ENCODE results near the gene LUM. TPM values are rescaled to one million over a fixed set of nuclear protein-coding genes. Genes with fewer than 3 reads are reported as not detected.

The LUM gene
- total RNA-seq, 1 donor from 2014 or later, result not detected

DNA sequence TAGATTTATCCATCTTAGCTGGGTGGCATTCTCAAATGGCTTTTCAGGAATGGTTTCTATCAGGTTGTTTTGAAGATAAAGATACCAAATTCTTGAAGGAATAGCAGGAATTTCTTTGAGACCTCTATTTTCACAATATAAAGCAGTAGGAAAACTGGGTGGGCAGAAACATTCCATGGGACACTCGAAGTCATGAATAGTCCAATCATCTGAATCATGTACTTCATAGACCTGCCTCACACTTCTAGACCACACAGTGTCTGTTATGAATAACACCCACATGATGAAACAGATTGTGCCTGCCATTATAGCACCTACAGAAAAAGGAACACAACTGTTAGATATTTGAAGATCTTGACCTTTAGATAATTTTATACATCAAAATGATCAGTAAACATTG is 55.3 kb downstream of the LUM start:
- no peak overlapping the region for H3K27ac ChIP-seq
- DNase-seq (ENCODE audit: low spot score), result no peak
- H3K4me1 ChIP-seq, result no peaks in the 10 kb centered on the region
- H3K27me3 ChIP-seq, result no peaks in the 10 kb centered on the region
- H3K9me3 Mint-ChIP-seq, result no peaks in the 10 kb centered on the region
- no peaks in the 10 kb centered on the region for H3K27me3 Mint-ChIP-seq (ENCODE audit: insufficient read depth, low read depth)
- H4K20me1 ChIP-seq (ENCODE audit: low read depth), result no peaks in the 10 kb centered on the region
- no peak overlapping the region for H3K4me3 ChIP-seq
- no peak overlapping the region for H2AFZ ChIP-seq (replicated peaks)
- H3K9me3 ChIP-seq (ENCODE audit: low read depth), result no peaks in the 10 kb centered on the region
- H3K79me2 ChIP-seq (ENCODE audit: low read depth), result no peaks in the 10 kb centered on the region
- TF ChIP-seq EZH2phosphoT487 (IDR thresholded peaks at IDR 0.05) (no peak), EZH2 (IDR thresholded peaks at IDR 0.05) (no peak), CTCF (IDR thresholded peaks at IDR 0.05) (no peak)
- no peaks in the 10 kb centered on the region for H3K36me3 ChIP-seq
- no peak overlapping the region for H3K27ac Mint-ChIP-seq
- peaks cover 8% of the 10 kb centered on the region for H3K4me1 Mint-ChIP-seq
- H3K36me3 Mint-ChIP-seq, result no peaks in the 10 kb centered on the region
- no peaks in the 10 kb centered on the region for H3F3A ChIP-seq (ENCODE audit: low read depth)
- no peak overlapping the region for H3K4me3 Mint-ChIP-seq
- no peak overlapping the region for H3K9ac ChIP-seq
- no peak overlapping the region for H3K4me2 ChIP-seq

DNA sequence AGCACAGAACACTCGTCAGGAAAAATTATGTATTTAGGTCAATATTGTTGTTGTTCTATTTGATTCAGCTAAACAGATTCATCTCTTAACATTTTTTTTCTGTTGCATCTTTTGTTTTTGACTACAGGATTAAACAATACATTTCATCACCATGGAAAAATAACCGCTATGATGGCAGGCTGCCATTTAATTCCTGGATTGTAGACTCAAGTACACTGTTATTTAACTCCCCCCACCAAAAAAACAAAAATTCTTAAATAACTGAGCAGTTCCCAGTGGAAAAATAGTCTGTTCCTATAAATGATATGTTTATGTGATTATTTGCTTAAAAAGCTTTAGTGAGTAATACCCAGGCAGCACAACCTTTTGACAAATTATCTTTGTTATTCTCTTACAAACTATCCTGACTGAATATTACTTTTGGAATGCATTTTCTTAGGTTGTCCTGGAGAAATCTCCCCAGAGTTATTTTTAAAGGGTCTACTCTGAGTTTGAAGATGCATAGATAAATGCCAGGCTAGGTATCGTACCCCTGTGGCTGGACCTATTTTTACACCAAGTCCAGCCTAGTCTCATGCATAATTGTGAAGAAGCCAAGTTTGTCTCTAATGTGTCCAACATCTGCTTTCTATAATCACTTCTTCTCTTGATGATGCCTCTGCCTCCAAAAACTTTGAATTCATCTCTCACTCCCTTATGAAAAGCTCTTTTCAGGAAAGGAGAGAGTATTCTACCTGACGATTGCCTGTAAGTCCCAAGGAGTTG is 57.2 kb downstream of the LUM start:
- Histone ChIP-seq H3K27me3 (no peaks in the 10 kb centered on the region), H3K79me2 (ENCODE audit: low read depth) (no peaks in the 10 kb centered on the region), H3K4me1 (no peaks in the 10 kb centered on the region), H4K20me1 (ENCODE audit: low read depth) (no peaks in the 10 kb centered on the region), H3K4me3 (no peak overlapping the region), H3F3A (ENCODE audit: low read depth) (no peaks in the 10 kb centered on the region), H3K9ac (no peak overlapping the region), H3K9me3 (ENCODE audit: low read depth) (no peaks in the 10 kb centered on the region), H3K4me2 (no peak overlapping the region), H2AFZ (replicated peaks) (no peak overlapping the region), H3K36me3 (no peaks in the 10 kb centered on the region), H3K27ac (no peak overlapping the region)
- Mint-ChIP-seq H3K27me3 (ENCODE audit: insufficient read depth, low read depth) (no peaks in the 10 kb centered on the region), H3K4me1 (peaks cover 8% of the 10 kb centered on the region), H3K27ac (no peak overlapping the region), H3K9me3 (no peaks in the 10 kb centered on the region), H3K36me3 (no peaks in the 10 kb centered on the region), H3K4me3 (no peak overlapping the region)
- no peak for DNase-seq (ENCODE audit: low spot score)
- no peak for TF ChIP-seq EZH2phosphoT487 (IDR thresholded peaks at IDR 0.05)
- no peak for TF ChIP-seq CTCF (IDR thresholded peaks at IDR 0.05)
- no peak for TF ChIP-seq EZH2 (IDR thresholded peaks at IDR 0.05)

Other genes starting within 250 kb of the LUM start
- gene CCER1, start 156.3 kb downstream of the LUM start, total RNA-seq (ENCODE audit: low replicate concordance), result not detected in 2 replicates
- not detected in 2 replicates for gene EPYC, start 106.5 kb downstream of the LUM start, total RNA-seq (ENCODE audit: low replicate concordance)
- gene KERA, start 53.5 kb downstream of the LUM start, total RNA-seq (ENCODE audit: low replicate concordance), result not detected in 2 replicates
- gene DCN, start 71.3 kb upstream of the LUM start, total RNA-seq (ENCODE audit: low replicate concordance), result not detected in 2 replicates

Measured in neural progenitor cell (in vitro differentiated cells).